ENCODE results near the gene ATG13. TPM values are rescaled to one million over a fixed set of nuclear protein-coding genes. Genes with fewer than 3 reads are reported as not detected.

ATG13 gene
- polyA plus RNA-seq, 1 donor from 2014 or later = 21.1 TPM

GRCh38 chr11:46597155-46597554 lies 20.2 kb upstream of the ATG13 start:
- H3K4me3 ChIP-seq (ENCODE audit: low read length) = no peak overlapping the region
- no peaks in the 10 kb centered on the region for H3K27me3 ChIP-seq (ENCODE audit: insufficient read depth, low read depth, low read length)
- H3K79me2 ChIP-seq (replicated peaks; ENCODE audit: insufficient read depth, low read length) = peaks cover 15% of the 10 kb centered on the region
- no peaks in the 10 kb centered on the region for H3K36me3 ChIP-seq (ENCODE audit: insufficient read depth, low read length)
- H3K27ac ChIP-seq (ENCODE audit: low read length) = no peak overlapping the region
- H4K20me1 ChIP-seq (ENCODE audit: insufficient read depth) = no peaks in the 10 kb centered on the region
- no peaks in the 10 kb centered on the region for H3K9me3 ChIP-seq (ENCODE audit: low read length)
- no peak overlapping the region for H3K9ac ChIP-seq (ENCODE audit: low read length)
- no peaks in the 10 kb centered on the region for H3F3A ChIP-seq (ENCODE audit: insufficient read depth, low read length, poor library complexity, severe bottlenecking)
- H3K4me2 ChIP-seq (ENCODE audit: low read length) = no peak overlapping the region
- H3K9me2 ChIP-seq (ENCODE audit: insufficient read depth, low read length) = no peaks in the 10 kb centered on the region
- no peak for TF ChIP-seq SMC3 (conservative IDR thresholded peaks at IDR 0.05; ENCODE audit: poor library complexity)
- TF ChIP-seq POLR2AphosphoS5 (IDR thresholded peaks at IDR 0.05) = no peak
- TF ChIP-seq CTCF (IDR thresholded peaks at IDR 0.05; ENCODE audit: poor library complexity, severe bottlenecking) = no peak
- TF ChIP-seq EP300 (conservative IDR thresholded peaks at IDR 0.05; ENCODE audit: poor library complexity, severe bottlenecking) = no peak
- TF ChIP-seq RAD21 (conservative IDR thresholded peaks at IDR 0.05) = no peak
- no peak for TF ChIP-seq REST (IDR thresholded peaks at IDR 0.05; ENCODE audit: borderline replicate concordance)
- TF ChIP-seq MXI1 (conservative IDR thresholded peaks at IDR 0.05; ENCODE audit: poor library complexity, severe bottlenecking) = no peak
- no peak for TF ChIP-seq EZH2 (IDR thresholded peaks at IDR 0.05; ENCODE audit: borderline replicate concordance, insufficient read depth, low read length, poor library complexity, severe bottlenecking)
- TF ChIP-seq TAF1 (IDR thresholded peaks at IDR 0.05; ENCODE audit: low read depth) = no peak
- no peak overlapping the region for H2AFZ ChIP-seq (ENCODE audit: low read depth, low read length)

DNA sequence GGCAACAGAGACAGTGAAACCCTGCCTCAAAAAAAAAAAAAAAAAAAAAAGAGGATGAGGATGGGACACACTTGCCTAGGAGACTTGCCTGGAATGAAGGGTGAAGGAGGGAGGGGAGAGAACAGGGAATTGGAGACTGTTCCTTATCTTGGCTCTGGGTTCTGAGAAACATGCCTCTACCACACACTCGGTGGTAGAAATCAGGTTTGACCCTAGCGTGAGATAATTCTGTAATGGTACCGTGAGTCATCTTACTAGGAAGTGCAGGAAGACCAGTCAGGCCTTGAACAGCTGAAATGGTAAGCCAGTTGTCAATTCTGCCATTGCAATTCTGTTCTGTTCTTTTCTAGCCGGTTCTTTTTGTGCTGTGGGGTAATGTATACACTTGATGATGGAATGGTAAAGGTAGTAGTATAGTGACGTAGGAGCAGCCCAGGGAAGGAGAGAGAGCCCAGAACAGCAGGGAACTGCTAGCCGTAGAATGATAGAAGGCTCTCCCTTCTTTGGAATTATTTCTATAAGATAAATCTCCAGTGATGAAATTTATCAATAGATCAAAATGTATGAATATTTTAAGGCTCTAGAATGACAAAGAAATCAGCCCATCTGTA lies 19.6 kb upstream of the ATG13 start:
- Histone ChIP-seq H3K9me3 (ENCODE audit: low read length) (no peaks in the 10 kb centered on the region), H4K20me1 (ENCODE audit: insufficient read depth) (no peaks in the 10 kb centered on the region), H2AFZ (ENCODE audit: low read depth, low read length) (no peak overlapping the region), H3K36me3 (ENCODE audit: insufficient read depth, low read length) (no peaks in the 10 kb centered on the region), H3K27ac (ENCODE audit: low read length) (no peak overlapping the region), H3K79me2 (replicated peaks; ENCODE audit: insufficient read depth, low read length) (peaks cover 10% of the 10 kb centered on the region), H3K9ac (ENCODE audit: low read length) (no peak overlapping the region), H3K27me3 (ENCODE audit: insufficient read depth, low read depth, low read length) (no peaks in the 10 kb centered on the region), H3K4me3 (ENCODE audit: low read length) (no peak overlapping the region), H3K4me2 (ENCODE audit: low read length) (no peak overlapping the region), H3K9me2 (ENCODE audit: insufficient read depth, low read length) (no peaks in the 10 kb centered on the region), H3F3A (ENCODE audit: insufficient read depth, low read length, poor library complexity, severe bottlenecking) (no peaks in the 10 kb centered on the region)
- TF ChIP-seq POLR2AphosphoS5 (IDR thresholded peaks at IDR 0.05) (no peak), EP300 (conservative IDR thresholded peaks at IDR 0.05; ENCODE audit: poor library complexity, severe bottlenecking) (no peak), RAD21 (conservative IDR thresholded peaks at IDR 0.05) (no peak), SMC3 (conservative IDR thresholded peaks at IDR 0.05; ENCODE audit: poor library complexity) (no peak), EZH2 (IDR thresholded peaks at IDR 0.05; ENCODE audit: borderline replicate concordance, insufficient read depth, low read length, poor library complexity, severe bottlenecking) (no peak), REST (IDR thresholded peaks at IDR 0.05; ENCODE audit: borderline replicate concordance) (no peak), MXI1 (conservative IDR thresholded peaks at IDR 0.05; ENCODE audit: poor library complexity, severe bottlenecking) (no peak), TAF1 (IDR thresholded peaks at IDR 0.05; ENCODE audit: low read depth) (no peak), CTCF (IDR thresholded peaks at IDR 0.05; ENCODE audit: poor library complexity, severe bottlenecking) (no peak)
